Liver (tissue), 9 donors: Measurements from ENCODE around the gene MED25. TPM values are rescaled to one million over a fixed set of nuclear protein-coding genes. Genes with fewer than 3 reads are reported as not detected.

Source experiments
- DNase-seq: peaks from one replicate; pipeline ENCODE4 v3.0.0-alpha.2; 2017; ENCODE audit warnings: low spot score
- H3K27ac ChIP-seq, 2 donors: one replicate each; pipeline ENCODE4 v1.7.0; 2013; ENCODE audit warnings: inconsistent platforms in 2 of 2, low read length in 2 of 2, control low read depth in 1 of 2, low read depth in 1 of 2, mild to moderate bottlenecking in 1 of 2
- H3K27me3 ChIP-seq, 4 donors: one replicate each; pipeline versions ENCODE4 v1.6.1 to v1.7.0; 2013; ENCODE audit warnings: low read length in 3 of 4, inconsistent platforms in 1 of 4, mild to moderate bottlenecking in 1 of 4, moderate library complexity in 1 of 4; ENCODE audit not compliant: control insufficient read depth in 4 of 4, insufficient read depth in 4 of 4
- H3K36me3 ChIP-seq, 4 donors: one replicate each; pipeline versions ENCODE4 v1.6.1 to v1.7.0; 2013; ENCODE audit warnings: low read length in 3 of 4, mild to moderate bottlenecking in 3 of 4, low read depth in 1 of 4, moderate library complexity in 1 of 4; ENCODE audit not compliant: control insufficient read depth in 4 of 4, insufficient read depth in 3 of 4
- H3K4me1 ChIP-seq, 4 donors: one replicate each; pipeline versions ENCODE4 v1.6.1 to v1.7.0; 2013; ENCODE audit warnings: low read length in 3 of 4, mild to moderate bottlenecking in 3 of 4, moderate library complexity in 1 of 4; ENCODE audit not compliant: control insufficient read depth in 4 of 4, insufficient read depth in 4 of 4
- H3K4me3 ChIP-seq, 3 donors: one replicate each; pipeline versions ENCODE4 v1.6.1 to v1.7.0; 2013; ENCODE audit warnings: low read length in 3 of 3, control low read depth in 1 of 3, low read depth in 1 of 3, mild to moderate bottlenecking in 1 of 3
- H3K9ac ChIP-seq, 2 donors: one replicate each; pipeline ENCODE4 v1.7.0; 2013; ENCODE audit warnings: low read length in 2 of 2, mild to moderate bottlenecking in 2 of 2, moderate library complexity in 2 of 2, control low read depth in 1 of 2, low read depth in 1 of 2
- H3K9me3 ChIP-seq, 4 donors: one replicate each; pipeline versions ENCODE4 v1.6.1 to v1.7.0; 2013; ENCODE audit warnings: low read length in 3 of 4; ENCODE audit not compliant: control insufficient read depth in 4 of 4
- EGR1 ChIP-seq, 2 donors: IDR thresholded peaks; 2 replicates each; pipeline ENCODE4 v1.6.1; 2016 to 2018; ENCODE audit warnings: antibody characterized with exemption in 2 of 2, low read depth in 2 of 2
- FOXA1 ChIP-seq: IDR thresholded peaks from 2 replicates; pipeline ENCODE4 v1.6.1; 2016; ENCODE audit warnings: antibody characterized with exemption
- FOXA2 ChIP-seq: IDR thresholded peaks from 2 replicates; pipeline ENCODE4 v1.6.1; 2016; ENCODE audit warnings: antibody characterized with exemption
- GABPA ChIP-seq, 2 donors: IDR thresholded peaks in 1 of 2; conservative IDR thresholded peaks in 1 of 2; 2 replicates each; pipeline ENCODE4 v1.6.1; 2016; ENCODE audit warnings: antibody characterized with exemption in 2 of 2, mild to moderate bottlenecking in 1 of 2, moderate library complexity in 1 of 2
- HNF4A ChIP-seq, 2 donors: conservative IDR thresholded peaks; 2 replicates each; pipeline ENCODE4 v1.6.1; 2016; ENCODE audit warnings: antibody characterized with exemption in 2 of 2, mild to moderate bottlenecking in 2 of 2
- HNF4G ChIP-seq: IDR thresholded peaks from 2 replicates; pipeline ENCODE4 v1.6.1; 2016; ENCODE audit warnings: antibody characterized with exemption
- JUND ChIP-seq, 2 donors: IDR thresholded peaks; 2 replicates each; pipeline ENCODE4 v1.6.1; 2016; ENCODE audit warnings: antibody characterized with exemption in 2 of 2
- NR2F2 ChIP-seq: IDR thresholded peaks from 2 replicates; pipeline ENCODE4 v1.6.1; 2016; ENCODE audit warnings: antibody characterized with exemption
- RXRA ChIP-seq, 2 donors: IDR thresholded peaks; 2 replicates each; pipeline ENCODE4 v1.6.1; 2017 to 2018; ENCODE audit warnings: antibody characterized with exemption in 2 of 2, mild to moderate bottlenecking in 1 of 2
- YY1 ChIP-seq: IDR thresholded peaks from 2 replicates; pipeline ENCODE4 v1.6.1; 2016; ENCODE audit warnings: antibody characterized with exemption, mild to moderate bottlenecking
- WGBS: extraction: QIAGEN DNeasy Blood & Tissue Kit; methylation state at CpG from one replicate; pipeline ENCODE4 v1.1.7; 2013; 5-methylcytosine and 5-hydroxymethylcytosine counted together
- polyA plus RNA-seq, 2 donors: library from polyadenylated mRNA; stranded (reverse) in 1 of 2; unstranded in 1 of 2; fragments of 200-250 nt in 1 of 2; fragments of >200 nt in 1 of 2; fragmentation: Nextera tagmentation in 1 of 2; extraction: Ambion mirVana in 1 of 2; gene quantifications; one replicate each; pipeline versions ENCODE4 v1.2.1 to v1.2.3, GENCODE V29; 2013 to 2015
- total RNA-seq, 2 donors: library from RNA; depleted of rRNA; stranded (reverse); fragments of >200 nt; gene quantifications; one replicate each; pipeline ENCODE4 v1.2.3, GENCODE V29; 2014
- TF ChIP-seq, protein P1 (sequence below): IDR thresholded peaks from 2 replicates; pipeline ENCODE4 v1.6.1; 2016; ENCODE audit warnings: antibody characterized with exemption
- TF ChIP-seq, protein P2 (sequence below): IDR thresholded peaks from 2 replicates; pipeline ENCODE4 v1.6.1; 2016; ENCODE audit warnings: antibody characterized with exemption, mild to moderate bottlenecking
- TF ChIP-seq, protein P3 (sequence below): IDR thresholded peaks from 2 replicates; pipeline ENCODE4 v1.6.1; 2016; ENCODE audit warnings: antibody characterized with exemption
- donor health status: healthy.
- donor health status: healthy.
- donor health status: healthy.
- donor health status: healthy.
- donor health status: healthy.

Gene MED25
- total and polyA plus RNA-seq, 4 donors = 4.7 to 24.1 (median 9.6) TPM

DNA sequence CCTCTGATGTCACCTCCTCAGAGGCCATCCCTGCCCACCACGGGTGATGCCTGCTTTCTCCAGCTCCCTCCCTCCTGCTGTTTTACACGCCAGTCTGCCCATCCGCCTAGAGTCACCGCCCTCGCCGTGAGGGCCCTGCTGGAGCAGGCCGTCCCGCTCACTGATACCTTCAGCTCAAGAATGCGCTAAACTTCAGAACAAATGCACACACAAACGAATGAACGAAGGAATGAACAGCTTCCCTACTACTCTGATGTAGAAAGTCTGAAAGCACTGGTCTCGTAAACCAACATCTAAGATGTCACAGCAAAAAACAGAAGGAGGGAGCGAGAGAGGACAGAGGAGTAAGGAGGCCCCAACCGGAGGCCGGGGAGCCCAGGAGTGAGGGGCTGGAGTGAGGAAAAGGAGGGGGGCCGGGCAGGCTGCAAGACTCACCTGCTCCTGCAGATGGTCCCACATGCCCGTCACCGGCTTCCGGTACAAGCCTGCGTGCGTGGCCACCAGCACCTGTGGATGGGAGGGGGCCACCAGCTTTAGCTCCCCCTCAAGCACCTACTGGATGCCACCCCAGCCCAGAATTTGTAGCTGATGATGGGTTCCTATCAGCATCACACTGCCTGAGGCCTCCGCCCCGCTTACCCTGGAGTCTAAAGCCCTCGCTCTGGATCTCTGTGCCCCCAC is 45.3 kb downstream of the MED25 start:
- no peak overlapping the region for H3K27ac ChIP-seq
- no peaks in the 10 kb centered on the region for H3K9me3 ChIP-seq
- H3K4me3 ChIP-seq = no peak overlapping the region
- H3K9ac ChIP-seq = no peak overlapping the region
- no peaks in the 10 kb centered on the region for H3K27me3 ChIP-seq
- no peak for DNase-seq
- WGBS = 95% methylated on average over 24 of the region's 24 CpGs
- TF ChIP-seq NR2F2 = no peak
- peaks cover 12 to 23% (median 22%) of the 10 kb centered on the region in 4 donors for H3K4me1 ChIP-seq
- peaks cover 4 to 43% (median 9%) of the 10 kb centered on the region in 4 donors for H3K36me3 ChIP-seq

DNA sequence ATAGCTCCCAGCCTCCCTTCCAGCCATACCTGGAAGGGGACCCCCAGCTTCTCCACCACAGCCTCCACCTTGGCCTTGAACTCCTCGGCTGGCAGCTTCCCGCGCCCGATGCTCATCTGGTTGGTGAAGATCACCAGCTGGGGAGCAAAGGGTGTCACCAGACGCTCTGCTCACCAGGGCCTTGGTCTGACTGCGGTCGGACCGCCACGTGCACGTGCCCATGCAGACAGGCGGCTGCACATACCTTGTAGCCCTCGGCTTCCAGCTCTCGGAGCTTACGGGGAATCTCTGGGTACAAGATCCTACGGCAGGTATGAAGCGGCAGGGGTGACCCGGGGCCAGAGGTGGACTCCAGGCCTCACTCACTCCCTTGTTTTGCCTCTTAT is 45.8 kb downstream of the MED25 start:
- Histone ChIP-seq H3K27ac (no peak overlapping the region), H3K27me3 (no peaks in the 10 kb centered on the region), H3K4me1 (peaks cover 12 to 29% (median 23%) of the 10 kb centered on the region in 4 donors), H3K9me3 (no peaks in the 10 kb centered on the region), H3K4me3 (no peak overlapping the region), H3K9ac (no peak overlapping the region), H3K36me3 (peaks cover 1 to 39% (median 9%) of the 10 kb centered on the region in 4 donors)
- 95% methylated on average over 17 of the region's 17 CpGs for WGBS
- no peak for DNase-seq
- no peak for TF ChIP-seq GABPA (IDR thresholded peaks at IDR 0.05 in 1 of 2, conservative IDR thresholded peaks at IDR 0.05 in 1 of 2)
- TF ChIP-seq HNF4A (conservative IDR thresholded peaks at IDR 0.05) = no peak
- no peak for TF ChIP-seq FOXA2
- TF ChIP-seq, protein P1, sequence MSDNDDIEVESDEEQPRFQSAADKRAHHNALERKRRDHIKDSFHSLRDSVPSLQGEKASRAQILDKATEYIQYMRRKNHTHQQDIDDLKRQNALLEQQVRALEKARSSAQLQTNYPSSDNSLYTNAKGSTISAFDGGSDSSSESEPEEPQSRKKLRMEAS = no peak
- no peak for TF ChIP-seq YY1
- TF ChIP-seq, protein P2, sequence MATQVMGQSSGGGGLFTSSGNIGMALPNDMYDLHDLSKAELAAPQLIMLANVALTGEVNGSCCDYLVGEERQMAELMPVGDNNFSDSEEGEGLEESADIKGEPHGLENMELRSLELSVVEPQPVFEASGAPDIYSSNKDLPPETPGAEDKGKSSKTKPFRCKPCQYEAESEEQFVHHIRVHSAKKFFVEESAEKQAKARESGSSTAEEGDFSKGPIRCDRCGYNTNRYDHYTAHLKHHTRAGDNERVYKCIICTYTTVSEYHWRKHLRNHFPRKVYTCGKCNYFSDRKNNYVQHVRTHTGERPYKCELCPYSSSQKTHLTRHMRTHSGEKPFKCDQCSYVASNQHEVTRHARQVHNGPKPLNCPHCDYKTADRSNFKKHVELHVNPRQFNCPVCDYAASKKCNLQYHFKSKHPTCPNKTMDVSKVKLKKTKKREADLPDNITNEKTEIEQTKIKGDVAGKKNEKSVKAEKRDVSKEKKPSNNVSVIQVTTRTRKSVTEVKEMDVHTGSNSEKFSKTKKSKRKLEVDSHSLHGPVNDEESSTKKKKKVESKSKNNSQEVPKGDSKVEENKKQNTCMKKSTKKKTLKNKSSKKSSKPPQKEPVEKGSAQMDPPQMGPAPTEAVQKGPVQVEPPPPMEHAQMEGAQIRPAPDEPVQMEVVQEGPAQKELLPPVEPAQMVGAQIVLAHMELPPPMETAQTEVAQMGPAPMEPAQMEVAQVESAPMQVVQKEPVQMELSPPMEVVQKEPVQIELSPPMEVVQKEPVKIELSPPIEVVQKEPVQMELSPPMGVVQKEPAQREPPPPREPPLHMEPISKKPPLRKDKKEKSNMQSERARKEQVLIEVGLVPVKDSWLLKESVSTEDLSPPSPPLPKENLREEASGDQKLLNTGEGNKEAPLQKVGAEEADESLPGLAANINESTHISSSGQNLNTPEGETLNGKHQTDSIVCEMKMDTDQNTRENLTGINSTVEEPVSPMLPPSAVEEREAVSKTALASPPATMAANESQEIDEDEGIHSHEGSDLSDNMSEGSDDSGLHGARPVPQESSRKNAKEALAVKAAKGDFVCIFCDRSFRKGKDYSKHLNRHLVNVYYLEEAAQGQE = no peak
- TF ChIP-seq RXRA (IDR thresholded peaks at IDR 0.05) = no peak
- TF ChIP-seq HNF4G = no peak
- no peak for TF ChIP-seq FOXA1
- TF ChIP-seq NR2F2 = no peak
- TF ChIP-seq EGR1 (IDR thresholded peaks at IDR 0.05; ENCODE audit: low read depth in 2 of 2) = no peak
- no peak for TF ChIP-seq JUND (IDR thresholded peaks at IDR 0.05)
- TF ChIP-seq, protein P3, sequence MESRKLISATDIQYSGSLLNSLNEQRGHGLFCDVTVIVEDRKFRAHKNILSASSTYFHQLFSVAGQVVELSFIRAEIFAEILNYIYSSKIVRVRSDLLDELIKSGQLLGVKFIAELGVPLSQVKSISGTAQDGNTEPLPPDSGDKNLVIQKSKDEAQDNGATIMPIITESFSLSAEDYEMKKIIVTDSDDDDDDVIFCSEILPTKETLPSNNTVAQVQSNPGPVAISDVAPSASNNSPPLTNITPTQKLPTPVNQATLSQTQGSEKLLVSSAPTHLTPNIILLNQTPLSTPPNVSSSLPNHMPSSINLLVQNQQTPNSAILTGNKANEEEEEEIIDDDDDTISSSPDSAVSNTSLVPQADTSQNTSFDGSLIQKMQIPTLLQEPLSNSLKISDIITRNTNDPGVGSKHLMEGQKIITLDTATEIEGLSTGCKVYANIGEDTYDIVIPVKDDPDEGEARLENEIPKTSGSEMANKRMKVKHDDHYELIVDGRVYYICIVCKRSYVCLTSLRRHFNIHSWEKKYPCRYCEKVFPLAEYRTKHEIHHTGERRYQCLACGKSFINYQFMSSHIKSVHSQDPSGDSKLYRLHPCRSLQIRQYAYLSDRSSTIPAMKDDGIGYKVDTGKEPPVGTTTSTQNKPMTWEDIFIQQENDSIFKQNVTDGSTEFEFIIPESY = no peak
